OCI-LY1 (cell line): ENCODE measurements around the gene FANCG.

Experiments used
- CTCF ChIP-seq: fragments of 200-600 bp; sonication (generic), shearing (Covaris generic); IDR thresholded peaks from 2 replicates; pipeline ENCODE4 v1.5.1; 2017; ENCODE audit warnings: mild to moderate bottlenecking, antibody characterized with exemption, low read length, moderate library complexity, mixed read lengths
- EZH2 ChIP-seq: fragments of 200-600 bp; sonication (generic), shearing (Covaris generic); IDR thresholded peaks from 2 replicates; pipeline ENCODE4 v1.8.0; 2017; ENCODE audit warnings: borderline replicate concordance, mixed run types, mild to moderate bottlenecking, antibody characterized with exemption, low read length, moderate library complexity, mixed read lengths

- TF ChIP-seq CTCF: peak; percentile 65
- no peak for TF ChIP-seq EZH2
Observed at GRCh38 chr9:35096035-35096849, 16.5 kb upstream of the FANCG start, which contains the start of gene PIGO.
